GM13977 (cell line): ENCODE measurements around the gene DLL1.
"Not testable (repeated sequence)": the region's sequence is repeated elsewhere in the genome, so short reads cannot be mapped to it uniquely, and the experiment has no call there.

ENCODE experiments used
- DNase-seq: peaks from one replicate; pipeline ENCODE4 v3.0.0; 2012; ENCODE audit warnings: low spot score
- CTCF ChIP-seq: IDR thresholded peaks from 2 replicates; pipeline ENCODE4 v1.5.1; 2012; ENCODE audit warnings: mild to moderate bottlenecking, control low read depth; ENCODE audit not compliant: insufficient read depth; ENCODE audit errors: extremely low read depth, missing control alignments
- in situ Hi-C: fragments of 300-500 bp; cut with MboI; formaldehyde crosslinking; loops from one replicate; pipeline ENCODE4 v1.12.0; 2022; ENCODE audit warnings: low sequenced_read_pairs, low pct_unique_long_range_greater_than_20kb, mixed read lengths, inconsistent platforms; ENCODE audit not compliant: unreplicated experiment

DLL1 gene

GRCh38 chr6:170290296-170291128 lies at the start of gene DLL1:
Gene DLL1, minus strand, starts transcription at chr6:170291078. Its CDS starts 939 bp downstream, at chr6:170290139.
- in situ Hi-C loops = no loop called here
- peak; percentile 67 for DNase-seq
- TF ChIP-seq CTCF = no peak

- in situ Hi-C loops, DNase-seq: not testable (repeated sequence)
Measured at GRCh38 chr6:170335199-170335598, 44.3 kb upstream of the DLL1 start.

GRCh38 chr6:170329321-170329720 lies 38.4 kb upstream of the DLL1 start:
- no peak for TF ChIP-seq CTCF
- in situ Hi-C loops = no loop called here
- no peak for DNase-seq

GRCh38 chr6:170317718-170318117 lies 26.8 kb upstream of the DLL1 start:
- TF ChIP-seq CTCF = no peak
- DNase-seq = no peak
- in situ Hi-C loops = no loop called here

GRCh38 chr6:170317076-170317475 lies 26.2 kb upstream of the DLL1 start:
- no peak for DNase-seq
- in situ Hi-C loops = no loop called here
- TF ChIP-seq CTCF = no peak

GRCh38 chr6:170316071-170316470 lies 25.2 kb upstream of the DLL1 start:
- no peak for DNase-seq
- in situ Hi-C loops = no loop called here
- no peak for TF ChIP-seq CTCF

- in situ Hi-C loops = no loop called here
- TF ChIP-seq CTCF = no peak
- DNase-seq = no peak
Measured at GRCh38 chr6:170314983-170315382, 24.1 kb upstream of the DLL1 start.
